Measurements from ENCODE around the gene IQSEC1.

IQSEC1 gene

DNA sequence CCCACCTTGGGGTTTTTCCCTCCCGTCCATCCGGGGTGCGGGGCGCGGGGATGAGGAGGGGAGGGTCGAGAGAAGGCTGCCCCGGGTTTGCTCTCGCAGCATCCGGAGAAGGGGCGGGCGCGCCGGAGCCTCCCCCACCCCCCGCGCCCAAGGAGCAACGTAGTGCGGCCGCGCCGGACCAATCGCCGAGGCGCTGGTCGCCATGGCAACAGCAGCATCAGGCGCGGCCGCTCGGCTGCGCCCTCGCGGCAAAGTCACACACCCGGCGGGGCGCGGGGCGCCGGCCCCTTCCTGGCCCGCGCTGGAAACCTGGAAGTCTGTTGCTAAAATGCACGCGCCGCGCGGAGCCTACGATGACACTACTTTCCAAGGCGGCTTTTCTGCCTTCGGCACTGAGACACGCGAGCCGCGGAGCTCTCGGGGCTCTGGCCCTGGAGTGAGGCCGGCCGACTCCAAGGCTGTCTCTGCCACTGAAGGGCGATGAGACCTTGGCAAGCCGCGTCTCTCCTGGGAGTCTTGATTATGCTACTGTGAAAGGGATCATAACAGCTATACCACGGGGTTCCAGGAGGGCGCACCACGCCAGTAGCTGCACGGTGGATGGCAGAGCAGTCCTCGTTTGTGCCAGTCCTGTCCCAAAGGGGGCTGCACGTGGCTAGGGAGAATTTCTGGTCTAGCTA, at the start of gene IQSEC1:
Gene IQSEC1, minus strand, starts transcription at position 104 of the 680 bp plus-strand sequence. CDS start 415 bp downstream, outside the sequence.
- peak in 11 of 14 donors; percentile 32 to 86 (median 63) for DNase-seq

DNA sequence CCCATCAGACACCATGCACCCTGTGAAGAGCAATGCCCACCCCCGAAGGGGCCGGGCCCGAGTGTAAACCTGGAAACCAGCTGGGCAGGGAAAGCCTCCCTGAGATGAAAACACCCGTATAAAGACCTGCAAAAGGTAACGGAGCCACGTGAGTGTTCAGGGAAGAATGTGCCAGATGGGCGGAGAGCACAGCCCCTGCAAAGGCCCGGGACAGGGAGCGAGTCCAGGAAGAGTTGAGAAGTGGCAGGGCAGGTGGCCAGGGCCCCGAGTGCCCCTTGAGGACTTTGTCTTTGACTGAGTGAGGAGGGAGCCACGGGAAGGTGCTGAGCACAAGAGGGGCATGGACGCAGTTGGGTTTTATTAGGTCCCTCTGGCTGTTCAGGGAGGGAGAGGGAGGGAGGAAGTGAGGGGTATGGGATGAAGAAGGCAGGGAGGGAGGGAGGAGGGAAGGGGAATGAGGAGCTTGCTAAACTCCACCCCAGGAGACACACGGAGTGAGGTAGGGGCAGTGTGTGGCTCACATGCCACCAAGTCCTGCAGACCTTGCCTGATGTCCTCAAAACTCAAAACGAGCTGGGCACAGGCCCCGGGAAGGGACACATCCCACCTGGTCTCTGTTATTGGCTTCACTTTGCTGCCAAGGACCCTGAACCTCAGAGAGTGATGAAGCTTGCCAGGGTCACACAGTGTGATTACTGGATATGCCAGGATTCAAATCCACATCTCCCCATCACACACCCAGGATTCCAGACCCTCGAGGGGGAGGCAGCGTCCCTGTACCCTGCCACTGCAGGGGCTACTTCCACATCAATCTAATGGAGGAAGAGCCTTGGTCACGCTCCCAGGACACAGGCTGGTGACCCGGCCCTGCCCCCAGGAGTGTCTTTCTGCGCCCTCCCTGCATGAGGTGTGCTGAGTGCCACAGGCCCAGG, 49.1 kb upstream of the IQSEC1 start:
- DNase-seq: no peak

DNA sequence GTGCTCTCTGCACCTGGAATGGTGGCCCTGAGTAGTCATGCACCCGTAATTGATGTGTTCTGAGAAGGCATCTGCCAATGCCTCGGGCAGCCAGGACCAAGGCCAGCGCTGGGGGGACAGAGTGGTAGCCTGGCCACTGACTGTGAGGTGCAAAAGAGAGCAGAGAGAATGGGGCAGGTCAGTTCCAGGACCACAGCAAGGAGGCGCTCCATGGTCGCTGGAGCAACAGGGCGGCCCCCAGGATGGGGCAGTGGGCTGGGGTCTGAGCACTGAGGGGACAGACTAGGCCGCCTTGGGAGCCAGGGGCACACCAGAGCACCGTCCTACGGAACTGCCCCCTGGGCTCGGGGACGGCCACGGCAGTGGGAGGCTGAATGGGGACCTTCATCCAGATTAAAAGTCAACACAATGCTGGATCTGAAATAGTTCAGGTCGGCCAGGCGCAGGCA, 48.3 kb upstream of the IQSEC1 start:
- DNase-seq: no peak

DNA sequence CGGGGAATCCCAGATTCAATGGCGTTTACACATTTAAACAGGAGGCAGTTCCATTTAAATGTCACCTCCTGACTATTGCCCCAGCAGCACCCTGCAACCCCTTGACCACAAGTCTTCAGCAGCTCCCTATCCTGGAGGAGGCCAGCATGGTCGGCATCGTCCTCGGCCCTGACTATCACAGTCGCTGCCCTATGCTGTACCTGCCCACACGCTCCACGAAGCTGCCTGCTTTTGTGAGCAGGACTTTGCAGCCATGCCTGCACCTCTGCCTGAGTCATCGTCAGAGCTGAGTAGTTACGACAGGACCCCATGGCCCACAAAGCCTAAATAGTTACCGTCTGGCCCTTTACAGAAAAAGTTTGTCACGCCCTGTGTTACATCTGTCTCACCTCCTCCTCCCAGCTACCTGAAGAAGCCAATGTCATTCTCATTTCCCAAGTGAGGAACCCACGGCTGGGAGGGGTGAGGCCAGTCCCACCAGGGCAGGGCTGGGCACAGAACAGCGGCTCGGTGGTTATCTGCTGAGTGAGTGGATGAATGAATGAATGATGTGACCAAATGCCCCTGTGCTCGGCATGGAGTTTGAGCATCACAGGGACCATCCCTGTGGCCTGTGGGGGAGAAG, 47.8 kb upstream of the IQSEC1 start:
- DNase-seq: no peak

DNA sequence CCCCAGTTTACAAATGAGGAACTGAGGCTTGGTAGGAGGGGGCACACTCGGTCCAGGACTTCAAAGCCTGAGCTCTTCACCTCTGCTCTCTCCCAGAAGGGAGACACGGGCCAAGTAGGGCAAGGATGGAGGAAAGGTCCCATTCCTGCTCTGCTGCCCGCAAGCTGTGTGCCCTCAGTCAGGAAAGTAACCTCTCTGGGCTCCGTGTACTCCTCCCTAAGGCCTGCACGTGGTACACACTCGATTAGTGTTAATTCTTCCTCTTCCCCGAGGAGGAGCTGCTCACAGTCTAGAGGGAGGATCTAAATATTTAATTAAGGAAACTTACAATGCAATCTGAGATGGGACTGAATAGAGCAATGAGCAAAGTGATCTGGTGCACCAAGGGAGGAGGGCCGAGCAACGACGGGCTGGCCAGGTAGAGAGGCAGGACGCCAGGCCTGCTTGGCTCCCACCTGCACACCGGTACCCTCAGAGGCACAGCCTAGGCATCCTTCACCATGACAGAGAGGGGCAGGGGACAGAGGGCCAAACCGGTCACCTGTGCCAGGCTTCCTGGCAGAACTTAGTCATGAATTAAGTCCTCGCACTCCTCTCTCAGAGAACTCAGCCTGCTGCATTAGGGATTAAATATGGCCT, 47.2 kb upstream of the IQSEC1 start:
- no peak for DNase-seq

DNA sequence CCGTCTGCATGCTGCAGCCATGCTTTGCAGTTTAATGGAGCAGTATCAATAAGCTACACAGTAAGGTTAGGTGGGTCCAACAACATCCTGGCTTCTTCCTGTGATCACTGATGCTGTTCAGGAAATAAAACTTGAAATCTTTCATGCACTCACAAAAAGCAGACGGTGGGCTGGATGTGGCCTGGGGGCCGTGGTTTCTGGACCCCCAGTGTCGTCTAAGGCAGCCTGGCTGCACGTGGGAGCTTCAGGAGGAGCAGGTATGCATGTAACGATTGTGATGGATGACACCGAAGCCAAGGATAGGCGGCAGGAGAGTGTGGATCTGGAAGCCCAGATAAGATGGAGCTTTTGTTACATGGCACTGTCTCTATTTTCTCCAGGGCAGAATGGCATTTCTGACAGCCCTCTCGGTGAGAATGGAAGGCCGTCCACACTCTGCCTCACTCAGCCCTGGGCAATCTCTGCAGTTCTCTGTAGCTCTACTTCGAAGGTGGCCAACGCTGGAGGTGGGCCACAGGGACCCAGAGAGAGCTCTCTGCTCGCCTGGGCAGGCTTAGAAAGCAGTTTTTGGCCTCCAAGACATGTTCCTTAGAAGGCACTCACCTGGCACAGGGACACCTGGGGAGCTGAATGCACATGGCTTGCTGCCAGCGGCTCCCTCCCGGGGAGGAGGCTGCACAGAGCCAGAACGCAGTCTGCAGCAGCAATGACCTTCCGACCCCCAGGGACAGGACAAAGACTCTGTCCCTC, 46.4 kb upstream of the IQSEC1 start:
- no peak for DNase-seq

DNA sequence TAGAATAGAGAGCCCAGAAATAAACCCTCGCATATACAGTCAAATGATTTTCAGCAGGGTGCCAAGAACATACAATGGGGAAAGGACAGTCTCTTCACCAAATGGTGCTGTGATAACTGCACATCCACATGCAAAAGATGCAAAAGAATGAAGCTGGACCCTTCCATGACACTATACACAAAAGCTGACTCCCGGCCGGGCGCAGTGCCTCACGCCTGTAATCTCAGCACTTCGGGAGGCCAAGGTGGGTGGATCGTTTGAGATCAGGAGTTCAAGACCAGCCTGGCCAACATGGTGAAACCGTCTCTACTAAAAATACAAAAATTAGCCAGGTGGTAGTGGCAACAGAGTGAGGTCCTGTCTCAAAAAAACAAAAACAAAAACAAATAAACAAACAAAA, 43.2 kb upstream of the IQSEC1 start:
- DNase-seq: no peak

DNA sequence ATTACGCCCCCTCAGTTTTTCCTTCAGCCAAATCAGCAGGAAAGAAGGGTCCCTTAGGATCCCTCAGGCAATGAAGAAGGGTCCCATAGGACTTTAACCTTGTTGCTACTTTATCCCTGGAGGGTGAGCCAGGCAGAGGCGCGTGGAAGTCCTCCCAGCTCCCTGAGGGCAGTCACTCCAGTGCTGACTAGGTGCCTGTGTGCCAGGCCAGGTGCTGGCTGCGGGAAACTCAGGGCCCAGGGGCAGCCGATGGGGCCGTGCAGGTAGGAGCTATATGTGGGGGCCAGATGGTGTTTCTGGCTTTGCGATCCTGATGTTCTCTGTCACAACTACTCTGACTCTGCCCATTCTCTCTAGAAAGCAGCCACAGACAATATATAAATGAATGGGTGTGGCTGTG, 42.8 kb upstream of the IQSEC1 start:
- DNase-seq: no peak

DNA sequence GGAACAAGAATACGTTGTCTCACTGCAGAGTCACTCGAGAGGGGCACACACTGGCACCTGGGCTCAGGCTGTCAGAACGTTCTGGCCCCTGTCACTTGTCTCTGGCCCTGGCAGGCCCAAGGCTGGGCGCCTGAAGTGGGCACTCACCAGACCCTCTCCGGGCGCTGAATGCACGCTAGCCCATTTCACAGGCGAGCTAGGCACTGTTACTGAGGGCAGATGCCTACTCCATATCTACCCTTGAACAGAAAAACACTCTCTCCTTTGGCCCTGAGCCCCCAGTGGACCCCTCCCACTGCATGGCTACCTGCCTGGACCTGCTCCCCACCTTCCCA, 42.3 kb upstream of the IQSEC1 start:
- DNase-seq: no peak

DNA sequence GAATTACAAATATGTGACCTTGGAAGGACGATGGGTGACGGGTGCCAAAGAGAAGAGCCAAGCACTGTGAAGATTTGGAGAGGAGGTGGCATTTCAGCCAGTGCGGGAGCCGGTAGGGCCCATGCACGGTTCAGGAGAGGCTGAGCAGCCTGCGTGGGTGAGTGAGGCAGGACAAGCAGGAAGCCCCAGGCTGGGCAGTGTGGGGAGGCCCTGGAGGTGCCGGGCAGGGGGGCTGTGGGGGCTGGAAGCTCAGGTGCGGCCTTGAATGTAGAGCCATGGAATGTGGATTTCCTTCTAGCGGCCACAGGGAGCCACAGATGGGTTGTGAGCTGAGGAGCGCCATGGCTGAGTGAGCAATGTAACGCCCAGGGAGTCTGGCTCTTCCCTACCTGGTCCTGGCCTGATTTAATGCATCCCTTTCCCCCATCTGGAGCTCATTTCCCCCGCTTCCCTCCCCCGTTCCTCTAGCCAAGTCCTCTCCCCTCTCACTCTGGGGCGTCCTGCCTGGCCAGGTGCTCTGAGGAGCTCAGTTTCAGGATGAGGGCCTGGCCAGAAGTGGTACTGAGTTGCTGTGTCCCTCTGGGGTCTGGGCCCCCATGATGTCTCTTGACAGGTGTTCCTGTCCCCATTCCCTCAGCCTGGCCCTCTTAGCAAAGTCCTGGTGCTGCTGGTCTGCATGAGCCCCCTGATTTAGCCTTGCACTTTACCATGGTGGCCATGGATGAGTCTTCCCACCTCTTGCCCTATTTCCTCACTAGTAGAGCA, 41.8 kb upstream of the IQSEC1 start:
- peak in 1 of 14 donors; percentile 58 for DNase-seq

DNA sequence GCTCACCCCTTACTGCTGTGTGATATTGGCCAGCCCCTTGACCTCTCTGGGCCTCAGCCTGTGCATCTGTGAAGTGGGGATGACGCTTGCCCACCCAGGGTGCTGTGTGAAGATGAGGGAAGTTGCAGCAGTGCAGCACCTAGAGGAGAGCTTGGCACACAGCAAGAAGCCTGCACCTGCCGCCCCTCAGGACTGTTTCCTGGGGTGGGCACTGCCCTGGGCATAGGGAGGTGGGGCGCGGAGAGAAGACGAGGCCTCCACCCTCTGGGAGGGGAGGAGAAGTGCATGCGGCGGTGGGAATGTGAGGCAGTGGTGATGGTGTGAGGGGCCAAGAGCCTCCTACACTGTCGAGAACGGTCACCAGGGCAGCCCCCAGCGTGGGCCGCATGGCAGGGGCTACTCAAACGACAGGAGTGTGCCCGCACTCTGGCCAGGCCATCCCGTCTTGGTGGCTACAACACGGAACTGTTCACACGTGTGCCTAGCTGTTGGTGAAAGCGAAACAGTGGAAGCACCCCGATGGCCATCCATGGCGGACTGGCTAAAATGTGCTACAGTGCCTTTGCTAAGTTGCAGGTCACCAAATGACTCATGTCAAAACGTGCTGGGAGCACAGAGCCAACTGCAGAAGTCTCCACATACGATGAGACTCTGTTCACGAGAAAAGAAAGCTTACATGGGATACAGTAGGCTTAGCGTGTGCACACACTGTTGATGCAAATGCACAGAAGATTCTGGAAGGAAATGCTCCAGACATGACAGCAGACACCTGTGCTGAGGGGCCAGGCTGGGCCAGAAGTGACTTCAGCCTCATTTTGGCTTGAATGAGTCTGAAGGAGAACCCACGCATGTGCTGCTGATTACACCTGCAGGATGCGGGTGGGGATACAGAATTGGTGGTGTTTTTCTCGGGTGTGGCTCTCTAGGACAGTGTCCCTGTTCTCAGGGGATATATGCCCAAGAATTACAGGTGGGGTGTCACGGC, 40.4 kb upstream of the IQSEC1 start:
- no peak for DNase-seq

DNA sequence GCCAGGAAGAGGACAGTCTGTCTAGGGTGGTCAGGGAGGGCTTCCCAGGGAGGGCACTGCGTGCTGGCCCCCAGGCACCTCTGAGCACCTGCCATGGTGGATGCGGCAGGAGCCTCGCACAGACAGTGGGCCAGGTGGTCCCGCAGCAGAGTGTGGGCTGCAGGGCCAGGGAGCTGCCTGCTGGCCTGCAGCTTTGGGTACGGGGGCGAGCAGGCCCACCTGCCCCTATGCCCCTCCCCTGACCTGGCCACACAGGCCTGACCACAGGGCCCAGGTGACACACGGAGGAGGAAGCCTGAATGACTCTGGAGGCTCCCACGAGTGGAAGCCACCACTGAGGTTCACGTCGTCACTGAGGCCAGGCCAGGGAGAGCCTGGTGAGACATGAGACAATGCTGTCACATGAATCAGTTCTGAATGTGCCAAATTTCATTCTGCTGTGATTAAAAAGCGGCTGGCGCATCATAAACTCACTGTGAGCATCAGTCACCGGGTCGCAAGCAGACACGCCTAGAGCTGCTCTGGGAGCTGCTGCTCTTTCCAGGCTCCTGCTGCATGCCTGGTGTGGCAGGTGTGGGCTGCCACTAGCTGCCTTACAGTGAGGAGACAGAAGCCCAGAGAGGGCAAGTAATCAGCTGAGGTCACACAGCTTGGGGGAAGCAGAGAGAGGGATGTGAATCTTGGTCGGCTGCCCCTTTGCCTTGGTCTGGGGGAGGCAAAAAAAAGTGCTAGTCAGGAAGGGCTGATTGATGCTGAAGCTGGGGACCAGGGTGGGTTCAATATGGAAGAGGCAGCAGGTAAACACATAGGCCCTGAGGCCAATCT, 39.5 kb upstream of the IQSEC1 start:
- no peak for DNase-seq

DNA sequence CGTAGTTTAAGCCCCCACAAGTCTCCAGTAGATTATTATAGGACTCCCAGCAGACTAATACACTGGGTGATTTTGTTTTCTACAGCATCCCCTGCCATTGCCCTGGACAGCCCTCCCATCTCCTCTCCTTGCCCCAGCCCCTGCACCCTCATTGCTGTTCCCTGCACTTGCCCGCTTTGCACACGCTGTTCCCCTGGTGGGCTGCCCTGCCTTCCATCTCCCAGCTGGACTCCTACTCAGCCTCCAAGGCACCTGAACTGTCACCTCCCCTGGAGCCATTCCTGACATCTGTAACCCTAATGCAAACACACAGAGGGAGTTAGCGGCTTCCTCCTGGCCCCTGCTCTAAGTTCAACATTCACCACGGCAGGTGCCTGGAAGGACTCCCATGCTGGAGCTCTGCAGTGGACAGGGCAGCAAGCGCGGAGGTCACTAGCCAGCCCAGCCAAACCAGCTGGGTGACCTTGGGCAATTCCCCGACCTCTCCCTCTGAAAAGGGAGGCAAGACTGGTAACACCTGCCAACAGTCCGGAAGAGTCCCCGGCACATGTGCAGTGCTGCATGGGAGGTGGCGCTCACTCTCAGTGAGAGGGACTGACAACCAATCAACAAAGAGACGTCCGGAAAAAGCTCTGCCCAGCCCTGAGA, 38.8 kb upstream of the IQSEC1 start:
- DNase-seq: peak in 1 of 14 donors; percentile 13

DNA sequence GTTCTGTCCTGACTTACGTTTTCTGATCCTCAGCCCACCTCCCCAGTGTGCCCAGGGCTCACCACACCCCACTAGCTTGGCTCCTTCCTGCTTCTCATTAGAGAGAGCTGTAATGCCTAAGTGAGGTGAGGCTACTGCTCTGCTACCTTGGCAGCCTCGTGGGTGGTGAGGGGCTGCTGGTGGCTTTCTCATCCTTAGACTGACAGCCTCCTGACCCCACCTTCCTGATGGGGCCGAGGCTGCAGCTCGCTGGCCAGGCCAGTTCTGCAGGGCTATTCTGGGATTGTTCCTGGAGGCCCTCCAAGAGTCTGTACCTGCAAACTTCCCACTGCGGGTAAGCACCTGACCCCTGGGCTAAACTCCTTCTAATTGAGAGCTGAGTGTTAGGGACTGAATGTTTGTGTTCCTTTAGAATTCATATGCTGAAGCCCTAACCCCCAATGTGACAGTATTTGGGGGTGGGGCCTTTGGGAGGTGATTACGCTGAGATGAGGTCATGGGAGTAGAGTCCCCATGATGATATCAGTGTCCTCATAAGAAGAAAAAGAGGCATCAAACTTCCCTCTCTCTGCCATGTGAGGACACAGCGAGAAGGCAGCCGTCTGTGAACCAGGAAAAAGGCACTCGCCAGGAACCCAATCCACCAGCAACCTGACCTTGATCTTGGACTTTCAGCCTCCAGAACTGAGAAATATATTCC, 38.1 kb upstream of the IQSEC1 start:
- peak in 1 of 14 donors; percentile 68 for DNase-seq

DNA sequence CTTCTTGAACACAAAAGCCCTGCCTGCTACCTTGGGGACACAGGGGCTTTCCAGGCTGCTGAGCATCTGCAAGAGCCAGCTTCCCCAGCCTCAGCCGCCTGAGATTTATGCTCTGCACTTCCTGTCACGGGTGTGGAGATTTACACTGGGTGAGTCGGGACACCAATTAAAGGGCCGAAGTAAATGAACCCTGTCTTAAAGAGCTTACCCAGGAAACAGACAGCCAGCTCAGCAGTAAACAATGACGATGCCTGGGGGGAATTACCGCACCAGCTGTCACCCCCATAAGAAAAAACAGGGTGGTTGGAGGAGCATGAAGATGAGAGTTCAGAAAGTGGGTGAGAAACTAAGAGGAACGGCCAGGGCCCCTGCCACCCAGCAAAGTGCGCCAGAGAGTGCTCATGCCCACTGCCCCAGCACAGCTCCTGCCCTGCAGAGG, 37.5 kb upstream of the IQSEC1 start:
- DNase-seq: peak in 1 of 14 donors; percentile 47

DNA sequence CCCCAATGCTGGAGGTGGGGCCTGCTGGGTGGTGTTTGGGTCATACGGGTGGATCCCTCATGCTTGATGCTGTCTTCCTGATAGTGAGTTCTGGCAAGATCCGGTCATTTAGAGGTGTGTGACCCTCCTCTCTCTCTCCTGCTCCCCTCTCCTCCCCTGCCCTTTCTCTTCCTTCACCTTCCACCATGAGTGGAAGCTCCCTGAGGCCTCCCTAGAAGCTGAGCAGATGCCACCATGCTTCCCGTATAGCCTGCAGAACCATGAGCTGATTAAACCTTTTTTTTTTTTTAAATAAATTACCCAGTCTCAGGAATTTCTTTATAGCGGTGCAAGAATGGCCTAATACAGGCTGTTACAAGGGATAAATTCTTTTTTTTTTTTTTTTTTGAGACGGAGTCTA, 36.3 kb upstream of the IQSEC1 start:
- DNase-seq: no peak

DNA sequence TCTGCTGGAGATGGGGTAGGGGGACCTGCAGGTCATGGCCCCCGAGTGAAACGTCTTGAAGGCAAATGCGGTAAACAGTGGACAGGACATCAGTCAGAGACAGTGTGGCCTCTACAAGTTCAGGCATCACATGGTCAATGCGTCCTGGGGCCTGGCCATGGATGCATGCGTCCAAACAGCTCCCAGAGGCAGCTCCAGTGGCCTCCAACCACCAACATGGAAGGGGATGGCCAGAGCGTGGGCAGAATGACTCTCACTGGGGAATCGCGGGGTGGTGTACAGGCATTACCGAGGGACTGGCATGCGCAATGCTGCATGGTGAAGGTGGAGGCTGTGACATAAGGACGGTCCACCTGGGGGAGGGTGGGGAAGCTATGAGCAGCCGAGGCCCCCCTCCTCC, 35.6 kb upstream of the IQSEC1 start:
- DNase-seq: no peak

DNA sequence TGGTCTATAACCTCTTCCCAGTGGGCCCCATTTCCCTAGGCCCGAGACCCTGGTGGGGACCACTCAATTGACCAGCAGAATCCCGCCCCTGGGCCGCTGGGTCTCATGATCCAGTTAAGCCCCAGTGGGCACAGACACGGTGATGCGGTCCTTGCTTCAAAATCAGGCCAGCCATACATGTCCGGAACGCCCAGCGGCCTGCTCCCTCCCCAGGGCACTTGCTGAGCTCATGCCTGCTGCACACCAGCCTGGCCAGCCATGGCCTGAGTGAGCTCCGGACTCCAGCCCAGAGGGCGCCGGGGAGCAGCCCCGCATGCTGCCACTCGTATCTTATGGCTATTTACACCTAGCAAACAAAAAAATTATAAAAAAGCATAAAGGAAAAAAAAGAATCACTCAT, 34.4 kb upstream of the IQSEC1 start:
- no peak for DNase-seq

Data from C1 segment of cervical spinal cord (tissue), 14 donors.